K562 (cell line): ENCODE results near the gene ACTG2. TPM values are rescaled to one million over a fixed set of nuclear protein-coding genes. Genes with fewer than 3 reads are reported as not detected.

Source experiments
- ATAC-seq: fragments of 200-7000 bp; cut with Tn5 transposase; 3 replicates; pipeline ENCODE4 v1.9.1; 2020; ENCODE audit warnings: moderate library complexity
- BruUV-seq: library from RNA; stranded (reverse); fragments of 400-500 nt; replicated peaks from 2 replicates; lab custom pipeline; 2021; lab: Mats Ljungman, UMichigan
- CTCF ChIA-PET: fragments of 300-600 bp; formaldehyde crosslinking; extraction: SDS; loops from one replicate; lab custom pipeline; 2021; ENCODE audit warnings: low intra/inter-chr PET ratio; lab: Yijun Ruan, JAX
- POLR2A ChIA-PET: fragments of 300-600, 350-650 bp; sonication (Branson Sonifier 250); formaldehyde crosslinking; extraction: SDS; loops from one replicate; lab custom pipeline; 2021; ENCODE audit warnings: antibody characterized with exemption, inconsistent platforms; lab: Yijun Ruan, JAX
- DNase-seq, 4 experiments: peaks; one replicate each; pipeline versions ENCODE4 v3.0.0 to v3.0.0-alpha.2; 2011 to 2018; ENCODE audit warnings: low spot score in 3 of 4, mixed read lengths in 3 of 4; ENCODE audit errors: extremely low read depth in 1 of 4
- FAIRE-seq: peaks from 2 replicates; lab custom pipeline; 2011; peaks lifted over from hg19 to GRCh38; lab: Jason Lieb, UNC
- H2AFZ ChIP-seq: 2 replicates; pipeline ENCODE4 v1.6.0; 2011; ENCODE audit warnings: low read depth, low read length, control low read depth, inconsistent platforms
- H3K27ac ChIP-seq: fragments of 200-600 bp; 3 replicates; pipeline ENCODE4 v1.8.0; 2011; ENCODE audit warnings: low read depth, mild to moderate bottlenecking, control low read depth, inconsistent platforms, low read length, moderate library complexity, mixed read lengths; ENCODE audit errors: extremely low read depth
- H3K27me3 ChIP-seq, 2 experiments: fragments of 300-600 bp in 1 of 2; 2 replicates in 1 of 2; 3 replicates in 1 of 2; pipeline versions ENCODE4 v1.6.0 to v1.8.0; 2011; ENCODE audit warnings: inconsistent platforms in 2 of 2, low read length in 2 of 2, mild to moderate bottlenecking in 1 of 2, mixed read lengths in 1 of 2, moderate library complexity in 1 of 2; ENCODE audit not compliant: control insufficient read depth in 2 of 2, insufficient read depth in 2 of 2
- H3K36me3 ChIP-seq: fragments of 300-600 bp; 3 replicates; pipeline ENCODE4 v1.8.0; 2011; ENCODE audit warnings: mild to moderate bottlenecking, low read length, inconsistent platforms; ENCODE audit not compliant: control insufficient read depth, insufficient read depth
- H3K4me1 ChIP-seq, 2 experiments: fragments of 200-600 bp in 1 of 2; replicated peaks in 1 of 2; 2 replicates in 1 of 2; 3 replicates in 1 of 2; pipeline versions ENCODE4 v1.5.1 to v1.8.0; 2011; ENCODE audit warnings: inconsistent platforms in 2 of 2, low read length in 2 of 2, mild to moderate bottlenecking in 1 of 2, mixed read lengths in 1 of 2, moderate library complexity in 1 of 2; ENCODE audit not compliant: control insufficient read depth in 2 of 2, insufficient read depth in 2 of 2
- H3K4me2 ChIP-seq: 2 replicates; pipeline ENCODE4 v1.6.1; 2011; ENCODE audit warnings: low read length, control low read depth, inconsistent platforms, mixed read lengths; ENCODE audit not compliant: insufficient read depth
- H3K4me3 ChIP-seq: fragments of 200-600 bp; sonication (generic), shearing (Covaris generic); 2 replicates; pipeline ENCODE4 v1.5.1; 2016; ENCODE audit warnings: control low read depth, inconsistent platforms
- H3K79me2 ChIP-seq: fragments of 200-600 bp; 3 replicates; pipeline ENCODE4 v1.8.0; 2011; ENCODE audit warnings: low read length, inconsistent platforms; ENCODE audit not compliant: control insufficient read depth, insufficient read depth
- H3K9ac ChIP-seq, 2 experiments: 2 replicates each; pipeline versions ENCODE4 v1.6.0 to v1.6.1; 2011; ENCODE audit warnings: low read depth in 2 of 2, low read length in 2 of 2, control low read depth in 1 of 2, inconsistent platforms in 1 of 2, mild to moderate bottlenecking in 1 of 2, mixed read lengths in 1 of 2; ENCODE audit not compliant: insufficient read depth in 1 of 2
- H3K9me1 ChIP-seq: one replicate; pipeline ENCODE4 v1.6.0; 2011; ENCODE audit warnings: inconsistent platforms, mild to moderate bottlenecking, low read length, moderate library complexity; ENCODE audit not compliant: control insufficient read depth, insufficient read depth
- H3K9me3 ChIP-seq: replicated peaks from 2 replicates; pipeline ENCODE4 v1.5.1; 2011; ENCODE audit warnings: low read depth, low read length, inconsistent platforms; ENCODE audit not compliant: control insufficient read depth, insufficient read depth
- H4K20me1 ChIP-seq: replicated peaks from 2 replicates; pipeline ENCODE4 v1.6.1; 2011; ENCODE audit warnings: low read length, inconsistent platforms, mixed read lengths; ENCODE audit not compliant: control insufficient read depth, insufficient read depth
- POLR2B ChIP-seq: fragments of 450-650 bp; IDR thresholded peaks from 2 replicates; pipeline ENCODE4 v1.6.1; 2018; ENCODE audit warnings: low read depth; ENCODE audit not compliant: partially characterized antibody
- POLR3A ChIP-seq: IDR thresholded peaks from 2 replicates; pipeline ENCODE4 v1.6.1; 2011; ENCODE audit warnings: borderline replicate concordance, mild to moderate bottlenecking, moderate library complexity; ENCODE audit not compliant: insufficient read length, insufficient read depth; ENCODE audit errors: extremely low read depth
- PURB ChIP-seq: sonication (generic); formaldehyde crosslinking; IDR thresholded peaks from 2 replicates; pipeline ENCODE4 v1.9.0; 2021; ENCODE audit warnings: low read depth, mild to moderate bottlenecking, missing genetic modification reagents
- RBM14 ChIP-seq: fragments of 200-400 bp; formaldehyde crosslinking; IDR thresholded peaks from 2 replicates; pipeline ENCODE4 v1.6.1; 2018; ENCODE audit warnings: low read depth, mild to moderate bottlenecking, low read length, moderate library complexity, borderline replicate concordance; ENCODE audit not compliant: insufficient read depth
- RREB1 ChIP-seq: fragments of 250-450 bp; sonication (Bioruptor Pico); IDR thresholded peaks from 2 replicates; pipeline ENCODE4 v1.4.0; 2020
- SNRNP70 ChIP-seq: fragments of 200-400 bp; formaldehyde crosslinking; optimal IDR thresholded peaks from 2 replicates; pipeline ENCODE3; 2017; ENCODE audit warnings: low read depth, low read length
- STAT5B ChIP-seq: fragments of 250-450 bp; sonication (Bioruptor Pico); IDR thresholded peaks from 2 replicates; pipeline ENCODE4 v1.8.0; 2021; ENCODE audit warnings: mild to moderate bottlenecking, inconsistent platforms
- TBL1XR1 ChIP-seq, 2 experiments: IDR thresholded peaks; 2 replicates each; pipeline ENCODE4 v1.6.1; 2012; ENCODE audit warnings: improper control_type of control experiment in 2 of 2, low read length in 2 of 2, mild to moderate bottlenecking in 1 of 2
- ZBTB17 ChIP-seq: fragments of 450-650 bp; formaldehyde crosslinking; IDR thresholded peaks from 2 replicates; pipeline ENCODE4 v1.4.0; 2020; ENCODE audit warnings: mild to moderate bottlenecking
- ZNF224 ChIP-seq: sonication (generic); formaldehyde crosslinking; IDR thresholded peaks from 2 replicates; pipeline ENCODE4 v1.8.0; 2022; ENCODE audit warnings: mild to moderate bottlenecking, missing genetic modification reagents
- WGBS: fragments of 100-300 bp; shearing (Covaris generic); methylation state at CpG from one replicate; pipeline ENCODE4 v1.1.6; 2016; ENCODE audit warnings: low coverage, mixed read lengths; ENCODE audit not compliant: insufficient coverage; ENCODE audit errors: missing lambda C conversion rate; 5-methylcytosine and 5-hydroxymethylcytosine counted together
- in situ Hi-C: fragments of 300-500 bp; cut with MboI; formaldehyde crosslinking; loops from 4 replicates; pipeline ENCODE4 v1.15.0; 2018; ENCODE audit warnings: inconsistent platforms, mixed read lengths
- intact Hi-C: fragments of 100-400 bp; cut with micrococcal nuclease; formaldehyde crosslinking; loops from 2 replicates; pipeline ENCODE4 v1.14.2; 2022
- polyA plus RNA-seq, 8 experiments: library from polyadenylated mRNA; depleted of rRNA in 4 of 8; stranded (reverse) in 5 of 8; unstranded in 3 of 8; fragments of >200 nt; fragmentation: Nextera tagmentation in 2 of 8; fragmentation: Illumina TruSeq in 1 of 8; extraction: Ambion mirVana in 2 of 8; extraction: Trizol in 1 of 8; gene quantifications; 2 replicates each; pipeline versions ENCODE4 v1.2.1 to v1.2.3, GENCODE V29; 2011 to 2014; ENCODE audit warnings: inconsistent platforms in 1 of 8, missing spikeins in 1 of 8
- total RNA-seq, 7 experiments: library from RNA; depleted of rRNA in 6 of 7; stranded (reverse); fragments of >200 nt in 6 of 7; fragmentation: Illumina TruSeq in 2 of 7; extraction: Trizol in 2 of 7; gene quantifications; 2 replicates each; pipeline versions ENCODE4 v1.2.1 to v1.2.3, GENCODE V29; 2011 to 2021; ENCODE audit warnings: low replicate concordance in 1 of 7
- TF ChIP-seq, protein P1 (sequence below), 2 experiments: fragments of 150-350 bp in 1 of 2; IDR thresholded peaks; 2 replicates each; pipeline ENCODE4 v1.6.1; 2012 to 2016; ENCODE audit warnings: low read depth in 2 of 2, low read length in 2 of 2, mild to moderate bottlenecking in 1 of 2, moderate library complexity in 1 of 2
- TF ChIP-seq, protein P2 (sequence below): fragments of 200-800 bp; sonication (Bioruptor generic); IDR thresholded peaks from 2 replicates; pipeline ENCODE4 v1.6.1; 2017; ENCODE audit warnings: missing genetic modification characterization, missing compliant biosample characterization

ACTG2 gene
- total and polyA plus RNA-seq, 9 of the 15 experiments (the other 6 are each of a cell fraction or from before 2014, with no cell fraction given), result 0.06 to 0.60 TPM; not detected in 7

DNA sequence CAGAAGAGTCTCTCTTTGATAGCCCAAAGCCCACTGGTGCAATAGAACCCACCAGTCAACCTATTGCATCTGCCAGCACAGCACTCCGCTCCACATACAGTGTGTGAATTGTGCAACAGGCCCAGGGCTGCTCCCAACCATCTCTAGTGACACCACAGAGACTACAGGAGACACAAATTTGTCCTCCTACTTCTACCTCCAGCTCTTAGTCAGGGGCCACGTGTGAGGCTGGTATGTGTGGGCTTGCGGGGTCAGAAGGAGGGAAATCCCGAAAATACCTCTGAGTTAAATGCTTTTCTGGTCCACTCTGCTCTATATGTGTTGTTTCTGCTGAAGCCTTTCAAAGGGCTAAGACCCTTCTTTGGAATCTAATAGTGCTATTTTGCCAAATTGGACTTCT, 51.9 kb downstream of the ACTG2 start:
- intact Hi-C loops, result no loop called here
- Histone ChIP-seq H3K9me3 (no peaks in the 10 kb centered on the region), H3K4me1 (no peaks in the 10 kb centered on the region), H2AFZ (no peak overlapping the region), H3K27ac (no peak overlapping the region), H3K4me2 (no peak overlapping the region), H3K27me3 (no peaks in the 10 kb centered on the region), H3K9me1 (no peaks in the 10 kb centered on the region), H3K4me3 (no peak overlapping the region), H3K79me2 (peaks cover 53% of the 10 kb centered on the region), H3K36me3 (peaks cover 84% of the 10 kb centered on the region), H4K20me1 (no peaks in the 10 kb centered on the region), H3K9ac (no peak overlapping the region)
- DNase-seq, result no peak
- BruUV-seq, result no TSS peak
- ChIA-PET POLR2A (interaction anchor here (1.1 to 1.3 kb wide), 3 partner anchors 11 to 51 kb away, joined by 3 to 4 read pairs (median 4); no protein-coding TSS in a partner anchor), CTCF (no interaction called here)
- WGBS, result 92% methylated on average over 4 of the region's 4 CpGs
- FAIRE-seq, result no peak
- no peak for ATAC-seq
- in situ Hi-C loops, result no loop called here
- TF ChIP-seq PURB (CRISPR knock-in tag), result no peak
- no peak for TF ChIP-seq SNRNP70
- TF ChIP-seq TBL1XR1 (IDR thresholded peaks at IDR 0.05; ENCODE audit: low read length in 2 of 2), result no peak
- TF ChIP-seq RBM14, result no peak
- no peak for TF ChIP-seq POLR3A
- TF ChIP-seq, protein P1, sequence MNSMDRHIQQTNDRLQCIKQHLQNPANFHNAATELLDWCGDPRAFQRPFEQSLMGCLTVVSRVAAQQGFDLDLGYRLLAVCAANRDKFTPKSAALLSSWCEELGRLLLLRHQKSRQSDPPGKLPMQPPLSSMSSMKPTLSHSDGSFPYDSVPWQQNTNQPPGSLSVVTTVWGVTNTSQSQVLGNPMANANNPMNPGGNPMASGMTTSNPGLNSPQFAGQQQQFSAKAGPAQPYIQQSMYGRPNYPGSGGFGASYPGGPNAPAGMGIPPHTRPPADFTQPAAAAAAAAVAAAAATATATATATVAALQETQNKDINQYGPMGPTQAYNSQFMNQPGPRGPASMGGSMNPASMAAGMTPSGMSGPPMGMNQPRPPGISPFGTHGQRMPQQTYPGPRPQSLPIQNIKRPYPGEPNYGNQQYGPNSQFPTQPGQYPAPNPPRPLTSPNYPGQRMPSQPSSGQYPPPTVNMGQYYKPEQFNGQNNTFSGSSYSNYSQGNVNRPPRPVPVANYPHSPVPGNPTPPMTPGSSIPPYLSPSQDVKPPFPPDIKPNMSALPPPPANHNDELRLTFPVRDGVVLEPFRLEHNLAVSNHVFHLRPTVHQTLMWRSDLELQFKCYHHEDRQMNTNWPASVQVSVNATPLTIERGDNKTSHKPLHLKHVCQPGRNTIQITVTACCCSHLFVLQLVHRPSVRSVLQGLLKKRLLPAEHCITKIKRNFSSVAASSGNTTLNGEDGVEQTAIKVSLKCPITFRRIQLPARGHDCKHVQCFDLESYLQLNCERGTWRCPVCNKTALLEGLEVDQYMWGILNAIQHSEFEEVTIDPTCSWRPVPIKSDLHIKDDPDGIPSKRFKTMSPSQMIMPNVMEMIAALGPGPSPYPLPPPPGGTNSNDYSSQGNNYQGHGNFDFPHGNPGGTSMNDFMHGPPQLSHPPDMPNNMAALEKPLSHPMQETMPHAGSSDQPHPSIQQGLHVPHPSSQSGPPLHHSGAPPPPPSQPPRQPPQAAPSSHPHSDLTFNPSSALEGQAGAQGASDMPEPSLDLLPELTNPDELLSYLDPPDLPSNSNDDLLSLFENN (IDR thresholded peaks at IDR 0.05; ENCODE audit: low read depth in 2 of 2, low read length in 2 of 2), result no peak
- TF ChIP-seq ZNF224 (CRISPR knock-in tag), result no peak
- TF ChIP-seq, protein P2, sequence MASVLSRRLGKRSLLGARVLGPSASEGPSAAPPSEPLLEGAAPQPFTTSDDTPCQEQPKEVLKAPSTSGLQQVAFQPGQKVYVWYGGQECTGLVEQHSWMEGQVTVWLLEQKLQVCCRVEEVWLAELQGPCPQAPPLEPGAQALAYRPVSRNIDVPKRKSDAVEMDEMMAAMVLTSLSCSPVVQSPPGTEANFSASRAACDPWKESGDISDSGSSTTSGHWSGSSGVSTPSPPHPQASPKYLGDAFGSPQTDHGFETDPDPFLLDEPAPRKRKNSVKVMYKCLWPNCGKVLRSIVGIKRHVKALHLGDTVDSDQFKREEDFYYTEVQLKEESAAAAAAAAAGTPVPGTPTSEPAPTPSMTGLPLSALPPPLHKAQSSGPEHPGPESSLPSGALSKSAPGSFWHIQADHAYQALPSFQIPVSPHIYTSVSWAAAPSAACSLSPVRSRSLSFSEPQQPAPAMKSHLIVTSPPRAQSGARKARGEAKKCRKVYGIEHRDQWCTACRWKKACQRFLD (CRISPR knock-in tag), result no peak
- TF ChIP-seq ZBTB17 (CRISPR knock-in tag), result no peak
- no peak for TF ChIP-seq STAT5B (CRISPR knock-in tag)
- TF ChIP-seq POLR2B, result no peak
- no peak for TF ChIP-seq RREB1 (CRISPR knock-in tag)
